Panc1 (cell line): ENCODE data around the gene CRMP1. TPM values are rescaled to one million over a fixed set of nuclear protein-coding genes. Genes with fewer than 3 reads are reported as not detected.

Experiments
- ATAC-seq: fragments of 200-7000 bp; cut with Tn5 transposase; 2 replicates; pipeline ENCODE4 v1.9.1; 2020; ENCODE audit warnings: mild to moderate bottlenecking, moderate library complexity
- BruUV-seq: library from RNA; stranded (reverse); fragments of 400-500 nt; replicated peaks from 2 replicates; lab custom pipeline; 2021; lab: Mats Ljungman, UMichigan
- CTCF ChIA-PET: fragments of 300-600 bp; sonication (Branson Sonifier 250); formaldehyde crosslinking; loops from one replicate; lab custom pipeline; 2022; ENCODE audit warnings: antibody characterized with exemption; lab: Charles Lee
- POLR2A ChIA-PET: fragments of 300-600 bp; sonication (Branson Sonifier 250); formaldehyde crosslinking; loops from one replicate; lab custom pipeline; 2022; ENCODE audit warnings: antibody characterized with exemption; lab: Charles Lee
- DNase-seq: peaks from one replicate; pipeline ENCODE4 v3.0.0-alpha.2; 2010; ENCODE audit warnings: low read depth, low spot score
- H3K27ac ChIP-seq: 2 replicates; pipeline ENCODE4 v1.5.1; 2011; ENCODE audit warnings: mild to moderate bottlenecking, low read length, inconsistent platforms
- H3K27me3 ChIP-seq: fragments of 200-500 bp; sonication (Bioruptor generic); 2 replicates; pipeline ENCODE4 v1.6.0; 2014; ENCODE audit warnings: low read length, inconsistent platforms; ENCODE audit not compliant: control insufficient read depth, insufficient read depth
- H3K36me3 ChIP-seq: fragments of 200-500 bp; sonication (Bioruptor generic); 2 replicates; pipeline ENCODE4 v1.5.1; 2014; ENCODE audit warnings: inconsistent platforms, mild to moderate bottlenecking, low read length, moderate library complexity; ENCODE audit not compliant: control insufficient read depth, insufficient read depth
- H3K4me1 ChIP-seq: 2 replicates; pipeline ENCODE4 v1.5.1; 2011; ENCODE audit warnings: inconsistent platforms, mild to moderate bottlenecking, low read length, moderate library complexity; ENCODE audit not compliant: control insufficient read depth, insufficient read depth
- H3K4me3 ChIP-seq, 2 experiments: 2 replicates each; pipeline ENCODE4 v1.5.1; 2011 to 2012; ENCODE audit warnings: low read depth in 2 of 2, low read length in 2 of 2, mild to moderate bottlenecking in 2 of 2, inconsistent platforms in 1 of 2, moderate library complexity in 1 of 2
- H3K9me3 ChIP-seq: fragments of 200-500 bp; sonication (Bioruptor generic); 2 replicates; pipeline ENCODE4 v1.5.1; 2014; ENCODE audit warnings: low read depth, mild to moderate bottlenecking, inconsistent platforms, low read length, moderate library complexity; ENCODE audit not compliant: control insufficient read depth, insufficient read depth
- POLR2AphosphoS5 ChIP-seq: IDR thresholded peaks from 2 replicates; pipeline ENCODE4 v1.6.1; 2012; ENCODE audit warnings: mild to moderate bottlenecking, low read depth, low read length, moderate library complexity
- SIN3A ChIP-seq: IDR thresholded peaks from 2 replicates; pipeline ENCODE4 v1.6.1; 2012; ENCODE audit warnings: low read depth, mild to moderate bottlenecking, low read length, moderate library complexity, borderline replicate concordance; ENCODE audit not compliant: insufficient read depth
- TCF7L2 ChIP-seq: IDR thresholded peaks from 2 replicates; pipeline ENCODE4 v1.6.1; 2011; ENCODE audit warnings: mild to moderate bottlenecking, low read depth, low read length, inconsistent platforms
- in situ Hi-C: cut with HindIII; loops from 2 replicates; pipeline ENCODE4 v1.10.0; 2016; ENCODE audit warnings: low sequenced_read_pairs, low pct_unique_long_range_greater_than_20kb
- intact Hi-C: fragments of 100-400 bp; cut with micrococcal nuclease; formaldehyde crosslinking; loops from one replicate; pipeline ENCODE4 v1.10.0; 2022; ENCODE audit not compliant: unreplicated experiment
- total RNA-seq: library from RNA; stranded (reverse); gene quantifications from one replicate; pipeline ENCODE4 v1.2.1, GENCODE V29; 2021; ENCODE audit not compliant: unreplicated experiment
- TF ChIP-seq, protein P1 (sequence below), 2 experiments: IDR thresholded peaks; 2 replicates each; pipeline ENCODE4 v1.6.1; 2011 to 2012; ENCODE audit warnings: low read depth in 2 of 2, control low read depth in 1 of 2, low read length in 1 of 2, mild to moderate bottlenecking in 1 of 2, moderate library complexity in 1 of 2; ENCODE audit not compliant: insufficient read depth in 1 of 2
- TF ChIP-seq, protein P2 (sequence below): fragments of 450-650 bp; IDR thresholded peaks from 2 replicates; pipeline ENCODE4 v1.5.1; 2017; ENCODE audit warnings: mild to moderate bottlenecking

Gene CRMP1
- total RNA-seq, 1 experiment from 2014 or later: 0.28 TPM

- H3K27ac ChIP-seq: no peak overlapping the region
Observed at GRCh38 chr4:5774416-5775036, 118.4 kb downstream of the CRMP1 start.

GRCh38 chr4:5773271-5773555 is 119.7 kb downstream of the CRMP1 start:
- BruUV-seq: no TSS peak
- in situ Hi-C loops (no loop called here), intact Hi-C loops (no loop called here)
- Histone ChIP-seq H3K4me1 (no peaks in the 10 kb centered on the region), H3K36me3 (no peaks in the 10 kb centered on the region), H3K27me3 (no peaks in the 10 kb centered on the region), H3K9me3 (peaks cover 5% of the 10 kb centered on the region; the same call in 1 of the 2 replicates), H3K27ac (no peak overlapping the region), H3K4me3 (no peak overlapping the region)
- ChIA-PET CTCF (no interaction called here), POLR2A (no interaction called here)
- no peak for TF ChIP-seq SIN3A
- TF ChIP-seq, protein P1, sequence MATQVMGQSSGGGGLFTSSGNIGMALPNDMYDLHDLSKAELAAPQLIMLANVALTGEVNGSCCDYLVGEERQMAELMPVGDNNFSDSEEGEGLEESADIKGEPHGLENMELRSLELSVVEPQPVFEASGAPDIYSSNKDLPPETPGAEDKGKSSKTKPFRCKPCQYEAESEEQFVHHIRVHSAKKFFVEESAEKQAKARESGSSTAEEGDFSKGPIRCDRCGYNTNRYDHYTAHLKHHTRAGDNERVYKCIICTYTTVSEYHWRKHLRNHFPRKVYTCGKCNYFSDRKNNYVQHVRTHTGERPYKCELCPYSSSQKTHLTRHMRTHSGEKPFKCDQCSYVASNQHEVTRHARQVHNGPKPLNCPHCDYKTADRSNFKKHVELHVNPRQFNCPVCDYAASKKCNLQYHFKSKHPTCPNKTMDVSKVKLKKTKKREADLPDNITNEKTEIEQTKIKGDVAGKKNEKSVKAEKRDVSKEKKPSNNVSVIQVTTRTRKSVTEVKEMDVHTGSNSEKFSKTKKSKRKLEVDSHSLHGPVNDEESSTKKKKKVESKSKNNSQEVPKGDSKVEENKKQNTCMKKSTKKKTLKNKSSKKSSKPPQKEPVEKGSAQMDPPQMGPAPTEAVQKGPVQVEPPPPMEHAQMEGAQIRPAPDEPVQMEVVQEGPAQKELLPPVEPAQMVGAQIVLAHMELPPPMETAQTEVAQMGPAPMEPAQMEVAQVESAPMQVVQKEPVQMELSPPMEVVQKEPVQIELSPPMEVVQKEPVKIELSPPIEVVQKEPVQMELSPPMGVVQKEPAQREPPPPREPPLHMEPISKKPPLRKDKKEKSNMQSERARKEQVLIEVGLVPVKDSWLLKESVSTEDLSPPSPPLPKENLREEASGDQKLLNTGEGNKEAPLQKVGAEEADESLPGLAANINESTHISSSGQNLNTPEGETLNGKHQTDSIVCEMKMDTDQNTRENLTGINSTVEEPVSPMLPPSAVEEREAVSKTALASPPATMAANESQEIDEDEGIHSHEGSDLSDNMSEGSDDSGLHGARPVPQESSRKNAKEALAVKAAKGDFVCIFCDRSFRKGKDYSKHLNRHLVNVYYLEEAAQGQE (IDR thresholded peaks at IDR 0.05; ENCODE audit: insufficient read depth in 1 of 2, low read depth in 2 of 2, low read length in 1 of 2): no peak
- TF ChIP-seq, protein P2, sequence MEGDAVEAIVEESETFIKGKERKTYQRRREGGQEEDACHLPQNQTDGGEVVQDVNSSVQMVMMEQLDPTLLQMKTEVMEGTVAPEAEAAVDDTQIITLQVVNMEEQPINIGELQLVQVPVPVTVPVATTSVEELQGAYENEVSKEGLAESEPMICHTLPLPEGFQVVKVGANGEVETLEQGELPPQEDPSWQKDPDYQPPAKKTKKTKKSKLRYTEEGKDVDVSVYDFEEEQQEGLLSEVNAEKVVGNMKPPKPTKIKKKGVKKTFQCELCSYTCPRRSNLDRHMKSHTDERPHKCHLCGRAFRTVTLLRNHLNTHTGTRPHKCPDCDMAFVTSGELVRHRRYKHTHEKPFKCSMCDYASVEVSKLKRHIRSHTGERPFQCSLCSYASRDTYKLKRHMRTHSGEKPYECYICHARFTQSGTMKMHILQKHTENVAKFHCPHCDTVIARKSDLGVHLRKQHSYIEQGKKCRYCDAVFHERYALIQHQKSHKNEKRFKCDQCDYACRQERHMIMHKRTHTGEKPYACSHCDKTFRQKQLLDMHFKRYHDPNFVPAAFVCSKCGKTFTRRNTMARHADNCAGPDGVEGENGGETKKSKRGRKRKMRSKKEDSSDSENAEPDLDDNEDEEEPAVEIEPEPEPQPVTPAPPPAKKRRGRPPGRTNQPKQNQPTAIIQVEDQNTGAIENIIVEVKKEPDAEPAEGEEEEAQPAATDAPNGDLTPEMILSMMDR: no peak
- TF ChIP-seq POLR2AphosphoS5: no peak
- TF ChIP-seq TCF7L2: no peak
- DNase-seq: no peak
- ATAC-seq: no peak

More at GRCh38 chr4:5774416-5775036, 118.4 kb downstream of the CRMP1 start:
- Histone ChIP-seq H3K4me3 (no peak overlapping the region), H3K27me3 (no peaks in the 10 kb centered on the region), H3K4me1 (no peaks in the 10 kb centered on the region), H3K9me3 (peaks cover 5% of the 10 kb centered on the region; the same call in 1 of the 2 replicates), H3K36me3 (no peaks in the 10 kb centered on the region)
- ChIA-PET CTCF (no interaction called here), POLR2A (no interaction called here)
- no peak for DNase-seq
- in situ Hi-C loops (no loop called here), intact Hi-C loops (no loop called here)
- ATAC-seq: no peak
- BruUV-seq: no TSS peak
- TF ChIP-seq SIN3A: no peak
- no peak for TF ChIP-seq POLR2AphosphoS5
- TF ChIP-seq, protein P2: no peak
- no peak for TF ChIP-seq TCF7L2
- TF ChIP-seq, protein P1 (IDR thresholded peaks at IDR 0.05; ENCODE audit: insufficient read depth in 1 of 2, low read depth in 2 of 2, low read length in 1 of 2): no peak
